Measurements from ENCODE around the gene EXOC2.
"Not testable (repeated sequence)": the region's sequence is repeated elsewhere in the genome, so short reads cannot be mapped to it uniquely, and the experiment has no call there.

EXOC2 gene

DNA sequence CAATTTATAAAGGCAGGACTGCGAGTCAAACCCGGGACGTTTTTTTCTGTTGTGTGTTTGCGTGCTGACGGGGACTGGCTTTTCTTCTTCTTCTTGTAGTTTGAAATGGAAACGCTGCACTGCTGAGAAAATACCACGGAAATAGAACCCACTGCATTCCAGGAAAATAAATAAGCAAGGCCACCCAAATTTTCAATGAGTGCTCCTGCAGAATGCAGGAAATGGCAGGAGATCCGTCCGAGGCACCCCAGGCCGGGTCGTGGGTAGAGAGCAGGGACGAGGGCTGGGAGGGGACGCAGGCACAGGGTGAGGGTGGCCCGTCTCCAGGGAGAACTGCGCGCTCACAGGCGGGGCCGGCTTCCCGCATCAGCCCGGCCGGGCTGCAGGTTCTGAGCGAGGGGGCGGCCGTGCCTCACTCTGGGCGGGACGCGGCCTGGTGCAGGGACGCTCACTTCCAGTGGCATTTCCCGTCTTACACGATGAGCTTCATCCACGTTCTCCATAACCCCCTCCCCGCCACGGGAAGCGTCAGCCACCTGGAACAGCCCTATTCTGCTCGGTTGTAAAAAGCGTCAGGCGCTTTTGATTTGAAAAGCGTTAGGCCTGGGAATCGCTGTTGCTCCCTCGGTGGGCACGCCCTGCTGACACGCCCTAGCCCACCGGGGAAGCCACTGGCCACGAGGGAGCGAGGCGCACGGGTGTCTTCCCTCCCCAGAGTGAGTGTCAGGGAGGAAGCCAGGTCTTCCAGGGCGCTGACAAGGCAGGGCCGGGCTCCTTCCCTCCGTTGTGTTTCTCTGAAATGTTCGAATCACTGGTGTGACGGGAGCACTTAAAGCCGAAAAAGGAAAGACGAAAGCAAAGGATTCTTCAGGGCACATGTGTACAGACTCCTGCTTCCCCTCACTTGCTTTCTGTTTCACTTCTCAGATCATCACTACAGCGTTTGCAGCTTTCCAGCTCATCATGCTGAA, 17.9 kb upstream of the EXOC2 start:
- DNase-seq = peak; percentile 41 to 56

DNA sequence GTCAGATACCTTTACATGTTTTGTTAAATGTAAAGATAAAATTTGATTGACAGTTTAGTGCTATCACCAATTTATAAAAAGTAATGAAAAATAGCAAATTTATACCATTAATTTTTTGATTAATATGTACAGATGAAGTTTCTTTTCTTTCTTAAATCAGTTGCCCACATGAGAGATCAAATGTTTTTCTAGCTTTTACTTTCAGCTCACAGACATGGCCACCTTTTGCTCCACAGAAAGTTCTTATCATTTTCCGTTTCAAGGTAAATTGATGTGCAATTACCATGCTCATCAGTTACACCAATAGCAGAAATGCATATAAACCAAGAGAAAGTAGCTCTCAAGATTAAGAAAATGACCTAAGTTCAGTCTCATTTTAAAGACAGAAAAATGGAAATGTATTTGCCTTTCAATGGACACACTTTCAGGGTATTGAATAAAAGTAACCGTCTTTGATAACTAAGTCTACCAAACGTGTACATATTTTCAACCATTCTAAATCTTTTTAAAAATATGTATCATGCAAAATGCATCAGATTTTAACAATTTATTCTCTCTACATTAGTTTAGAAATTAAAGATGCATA, 16.6 kb upstream of the EXOC2 start:
- no peak for DNase-seq

DNA sequence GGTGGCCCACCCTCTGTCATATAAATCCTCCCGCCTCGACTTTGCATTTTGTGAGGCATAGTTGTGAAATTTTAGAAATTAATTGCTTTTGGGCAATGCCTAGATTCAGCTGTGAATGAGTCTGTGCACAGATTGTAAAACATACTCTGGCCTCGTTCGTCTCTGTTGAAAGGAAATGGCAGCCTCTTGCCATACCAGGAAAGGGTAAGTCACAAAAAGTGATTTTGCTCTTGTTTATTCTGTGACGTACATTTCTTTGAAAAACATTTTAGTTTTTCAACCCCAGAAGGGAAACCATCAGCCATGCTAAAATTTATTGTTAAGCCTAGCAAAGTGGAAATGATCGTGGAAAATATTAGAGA, 15.3 kb upstream of the EXOC2 start:
- DNase-seq = peak in 1 of 2 experiments; percentile 32

DNA sequence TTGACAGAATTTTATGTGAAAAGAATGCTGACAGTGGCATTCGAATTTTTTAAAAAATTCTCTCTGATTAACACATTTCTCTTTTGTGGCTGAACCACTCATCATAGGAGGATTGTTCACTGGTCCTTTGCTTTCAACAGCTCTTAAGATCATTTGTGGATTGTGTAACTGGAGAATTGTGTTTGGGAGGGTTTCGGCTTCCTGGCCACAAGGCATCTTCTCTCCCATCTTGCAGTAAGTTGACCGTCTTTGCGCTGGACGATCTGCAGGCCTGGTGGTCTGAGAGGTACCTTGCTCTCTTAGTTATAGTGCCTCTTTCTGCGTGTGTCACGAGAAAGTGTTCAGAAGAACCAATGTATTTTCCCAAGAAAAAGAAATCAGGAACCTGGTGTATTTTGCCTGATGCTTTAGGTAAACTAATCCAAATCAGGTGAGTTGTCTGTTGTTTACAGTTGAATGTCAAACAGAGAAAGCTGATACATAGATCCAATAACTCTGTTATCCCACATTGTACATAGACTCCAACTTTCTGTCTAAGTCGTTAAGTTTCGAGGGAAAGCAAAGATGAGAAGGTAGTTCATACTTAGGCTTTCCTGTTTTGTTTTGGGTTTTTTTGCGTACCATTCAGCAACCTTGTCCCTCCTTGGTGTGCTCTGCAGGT, 14.8 kb upstream of the EXOC2 start:
- no peak for DNase-seq

GRCh38 chr6:706819-707381, 14.0 kb upstream of the EXOC2 start:
- DNase-seq = no peak

- DNase-seq = no peak
Measured at GRCh38 chr6:706146-706545, 13.2 kb upstream of the EXOC2 start.

- peak in 1 of 2 experiments; percentile 48 for DNase-seq
Measured at GRCh38 chr6:705047-705446, 12.1 kb upstream of the EXOC2 start.

DNA sequence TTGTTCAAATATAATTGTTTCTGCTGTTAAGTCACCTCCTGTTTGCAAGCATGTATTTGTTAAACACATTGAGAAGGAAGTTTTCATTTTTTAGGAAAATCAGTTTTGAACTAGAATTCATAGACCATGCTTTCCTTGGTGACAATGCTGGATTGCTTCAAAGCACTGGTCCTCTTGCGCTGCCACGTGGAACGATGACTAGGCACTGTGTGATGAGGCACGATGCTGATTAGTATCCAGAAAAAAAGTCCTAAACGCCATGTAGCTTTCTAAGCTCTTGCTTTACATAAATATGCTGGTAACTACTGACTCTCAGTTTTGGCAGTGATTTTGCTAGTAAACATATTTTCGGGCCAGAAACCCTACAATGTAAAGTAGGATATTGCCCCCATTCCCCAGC, 11.1 kb upstream of the EXOC2 start:
- peak; percentile 55 to 63 for DNase-seq

- DNase-seq = no peak
Measured at GRCh38 chr6:703552-703951, 10.6 kb upstream of the EXOC2 start.

DNA sequence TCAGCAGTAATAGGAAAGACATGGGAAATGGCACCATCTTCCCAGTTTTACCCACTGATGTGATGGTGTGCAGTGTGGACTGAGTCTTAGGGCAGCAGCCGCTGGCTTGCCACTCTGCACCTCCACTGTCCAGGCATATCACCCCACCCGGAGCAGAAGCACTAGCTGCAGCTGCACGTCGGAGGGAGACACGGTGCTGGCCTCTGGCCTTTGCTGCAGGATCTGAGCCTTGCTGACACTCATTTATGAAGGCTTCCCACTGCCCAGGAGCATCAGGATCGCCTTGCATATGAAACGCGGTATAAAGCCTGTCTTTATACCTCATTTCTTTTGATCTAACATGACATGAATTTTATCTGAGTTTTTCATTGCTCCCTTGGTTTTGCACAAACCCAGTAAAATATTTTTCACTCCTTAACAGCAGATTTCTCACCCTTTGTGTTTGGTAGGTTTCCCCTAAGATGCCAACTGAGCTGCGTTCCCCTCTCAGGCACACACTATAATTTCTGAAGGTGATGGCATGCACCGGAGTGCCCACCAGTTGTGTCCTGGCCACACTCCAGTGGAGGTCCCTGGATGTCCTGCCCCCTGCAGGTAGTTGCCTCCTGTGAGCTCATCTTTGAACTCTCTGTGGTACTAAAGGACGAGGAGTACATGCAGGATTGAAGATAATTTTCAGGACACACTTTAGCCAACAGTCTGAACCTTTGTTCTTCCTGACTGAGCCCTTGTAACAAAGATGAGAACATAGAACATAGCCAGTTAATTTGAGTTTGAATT, 9.0 kb upstream of the EXOC2 start:
- no peak for DNase-seq

- DNase-seq = peak in 1 of 2 experiments; percentile 17
Measured at GRCh38 chr6:701215-701614, 8.3 kb upstream of the EXOC2 start.

DNA sequence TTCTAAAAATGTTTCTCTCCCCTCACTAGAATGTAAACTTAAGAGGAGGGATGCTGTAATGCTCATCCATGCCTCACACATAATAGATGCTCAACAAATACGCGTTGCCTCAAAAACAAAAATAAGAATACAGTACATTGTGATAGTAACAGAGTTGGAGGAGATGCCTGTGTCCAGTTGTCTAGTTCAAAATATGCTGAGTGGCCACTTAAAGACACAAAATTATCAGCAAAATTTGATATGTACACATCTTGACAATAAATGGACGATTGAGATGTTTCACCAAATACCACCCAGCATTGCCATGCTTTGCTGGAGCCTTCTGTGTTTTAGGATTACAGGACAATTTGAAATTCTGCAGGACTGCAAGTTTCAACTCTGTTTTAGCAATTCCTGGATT, 7.6 kb upstream of the EXOC2 start:
- no peak for DNase-seq

GRCh38 chr6:699319-699718, 6.4 kb upstream of the EXOC2 start:
- peak in 1 of 2 experiments; percentile 53 for DNase-seq

- not testable (repeated sequence) for DNase-seq
Measured at GRCh38 chr6:694431-695126, 1.6 kb upstream of the EXOC2 start.

GRCh38 chr6:693723-694009, 727 bp upstream of the EXOC2 start:
- DNase-seq = no peak

DNA sequence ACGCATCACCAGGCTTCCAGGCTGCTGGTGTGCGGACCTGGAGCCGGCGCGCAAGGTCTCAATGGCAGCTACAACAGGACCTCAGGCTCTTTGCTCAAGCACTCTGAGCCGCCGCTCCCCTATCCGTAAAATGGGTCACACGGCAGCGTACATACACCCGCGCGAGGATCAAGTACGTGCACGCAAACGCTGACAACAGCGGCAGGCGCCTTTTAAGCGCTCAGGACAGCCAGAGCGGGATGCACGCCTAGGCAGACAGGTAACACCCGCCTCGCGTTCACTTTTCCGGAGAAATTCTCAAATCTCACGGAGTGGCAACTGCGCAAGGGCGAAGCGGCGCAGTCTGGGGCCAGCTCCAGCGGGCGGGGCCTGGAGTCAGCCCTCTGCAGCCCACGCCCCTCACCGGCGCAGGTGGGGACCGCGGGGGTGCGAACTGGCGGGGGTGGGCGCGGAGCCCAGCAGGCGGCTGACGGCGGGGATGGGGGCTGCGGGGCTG, 535 bp downstream of the EXOC2 start:
- peak; percentile 67 to 79 for DNase-seq

DNA sequence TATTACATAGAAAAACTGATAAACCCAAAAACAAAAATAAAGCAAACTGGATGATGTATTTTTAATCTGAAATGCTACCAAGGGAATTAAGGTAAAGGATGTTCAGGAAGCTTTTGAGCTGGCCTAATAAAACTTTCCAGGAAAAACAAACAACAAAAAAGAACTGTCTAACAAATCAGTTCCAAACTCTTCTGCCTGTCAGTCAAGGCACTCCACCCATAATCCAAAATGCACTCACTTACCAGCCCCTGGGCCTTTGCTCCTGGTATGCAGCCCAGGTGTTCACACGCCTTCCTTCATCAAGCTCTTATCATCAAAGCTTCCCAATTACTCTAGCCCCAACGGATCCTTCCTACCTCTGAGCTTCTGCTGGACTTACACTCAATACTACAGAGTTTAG, 3.7 kb downstream of the EXOC2 start:
- DNase-seq = no peak

DNA sequence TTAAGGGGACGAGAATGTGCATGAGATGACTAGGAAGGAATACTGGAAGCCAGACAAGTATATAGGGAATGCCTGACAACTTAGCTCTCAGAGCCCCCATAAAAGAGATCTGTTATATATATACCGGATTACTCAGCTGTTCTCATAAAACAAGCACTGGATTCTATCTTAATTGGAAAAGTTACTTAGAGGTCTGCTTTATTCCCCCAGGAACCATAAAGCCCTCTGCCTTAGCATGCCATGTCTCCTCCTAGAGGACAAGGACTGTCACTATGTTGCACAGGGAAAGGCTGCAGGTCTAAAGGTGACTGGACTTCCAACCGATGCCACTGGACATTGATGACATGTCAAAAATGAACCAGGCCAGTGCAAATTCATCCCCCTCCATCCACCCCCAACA, 6.4 kb downstream of the EXOC2 start:
- no peak for DNase-seq

DNA sequence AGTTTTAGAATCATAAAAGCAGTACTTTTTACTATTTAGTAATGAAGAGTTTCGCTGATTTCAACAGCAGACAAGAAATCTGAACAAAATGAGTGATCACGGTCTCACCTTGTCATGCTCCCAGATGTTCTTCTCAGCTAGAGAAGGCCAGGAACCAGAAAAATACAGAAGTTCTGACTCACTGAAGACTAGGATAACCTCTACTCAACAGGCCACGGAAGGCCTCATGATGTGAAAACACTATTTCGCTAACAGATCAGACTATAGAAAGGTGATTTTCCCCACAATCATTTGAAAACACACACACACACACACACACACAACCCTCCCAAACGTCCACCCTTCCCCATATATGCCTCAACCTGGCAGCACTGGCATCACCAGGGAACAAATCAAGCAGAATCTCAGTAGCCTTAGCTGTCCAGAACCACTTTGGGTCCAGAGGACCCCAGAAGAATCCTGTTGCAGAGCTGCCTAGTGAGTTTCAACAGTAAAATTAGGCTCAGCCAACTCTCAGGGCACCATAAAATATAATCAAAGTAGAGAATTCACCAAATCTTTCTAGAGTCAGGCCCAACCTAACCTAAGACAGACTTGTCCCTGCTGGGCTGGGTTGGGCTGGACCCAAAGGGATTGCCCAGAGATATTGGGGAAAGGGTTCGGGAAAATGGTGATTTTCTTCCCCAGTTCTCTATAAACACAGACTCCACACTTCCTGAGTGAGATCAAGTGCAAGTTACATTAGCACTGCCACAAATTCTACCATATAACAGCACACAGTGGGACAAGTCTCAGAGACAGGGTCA, 7.9 kb downstream of the EXOC2 start:
- DNase-seq = no peak

- DNase-seq = peak; percentile 19 to 73
Measured at GRCh38 chr6:683742-684440, 9.0 kb downstream of the EXOC2 start.

Measured in NCI-H2081 (cell line).